H1 (cell line): ENCODE data around the gene CHN2. TPM values are rescaled to one million over a fixed set of nuclear protein-coding genes. Genes with fewer than 3 reads are reported as not detected.

ENCODE experiments used
- CTCF ChIA-PET: fragments of 300-600 bp; sonication (Branson Sonifier 250); formaldehyde crosslinking; loops from one replicate; lab custom pipeline; 2021; ENCODE audit not compliant: partially characterized antibody; lab: Charles Lee
- POLR2A ChIA-PET: fragments of 300-600 bp; sonication (Branson Sonifier 250); formaldehyde crosslinking; loops from one replicate; lab custom pipeline; 2021; ENCODE audit warnings: inconsistent platforms; ENCODE audit not compliant: partially characterized antibody; lab: Charles Lee
- DNase-seq, 2 experiments: peaks; one replicate each; pipeline versions ENCODE4 v3.0.0 to v3.0.0-alpha.2; 2010 to 2022; ENCODE audit warnings: low spot score in 2 of 2, low read depth in 1 of 2, mixed read lengths in 1 of 2
- FAIRE-seq: peaks from 2 replicates; lab custom pipeline; 2011; peaks lifted over from hg19 to GRCh38; lab: Jason Lieb, UNC
- H2AFZ ChIP-seq: 2 replicates; pipeline ENCODE4 v1.8.1; 2012; ENCODE audit warnings: low read length, inconsistent platforms
- H2AK5ac ChIP-seq: 2 replicates; pipeline ENCODE4 v1.6.1; 2013; ENCODE audit warnings: low read depth, low read length
- H2BK120ac ChIP-seq: replicated peaks from 2 replicates; pipeline ENCODE3; 2013; ENCODE audit warnings: low read depth, low read length, inconsistent platforms
- H2BK12ac ChIP-seq: 2 replicates; pipeline ENCODE4 v1.6.1; 2013; ENCODE audit warnings: low read depth, low read length
- H2BK15ac ChIP-seq: 2 replicates; pipeline ENCODE4 v1.6.1; 2013; ENCODE audit warnings: low read length
- H2BK20ac ChIP-seq: 2 replicates; pipeline ENCODE4 v1.6.1; 2013; ENCODE audit warnings: low read length
- H2BK5ac ChIP-seq: 2 replicates; pipeline ENCODE4 v1.6.1; 2013; ENCODE audit warnings: low read depth, low read length
- H3K14ac ChIP-seq: 2 replicates; pipeline ENCODE4 v1.6.1; 2013; ENCODE audit warnings: inconsistent platforms; ENCODE audit not compliant: insufficient read length
- H3K18ac ChIP-seq: 2 replicates; pipeline ENCODE4 v1.6.1; 2013; ENCODE audit warnings: low read length; ENCODE audit errors: extremely low read depth
- H3K23ac ChIP-seq: 2 replicates; pipeline ENCODE4 v1.6.1; 2013; ENCODE audit warnings: inconsistent platforms; ENCODE audit not compliant: insufficient read length
- H3K23me2 ChIP-seq: 2 replicates; pipeline ENCODE4 v1.6.1; 2013; ENCODE audit warnings: low read depth, low read length
- H3K27ac ChIP-seq: 2 replicates; pipeline ENCODE4 v1.6.1; 2011; ENCODE audit warnings: low read depth, low read length, inconsistent platforms
- H3K27me3 ChIP-seq, 4 experiments: replicated peaks in 1 of 4; 1 replicate in 1 of 4; 2 replicates in 3 of 4; pipeline versions ENCODE4 v1.6.1 to v1.8.1; 2011 to 2013; ENCODE audit warnings: low read length in 3 of 4, mild to moderate bottlenecking in 3 of 4, inconsistent platforms in 2 of 4, mixed read lengths in 2 of 4, moderate library complexity in 1 of 4; ENCODE audit not compliant: control insufficient read depth in 3 of 4, insufficient read depth in 3 of 4; ENCODE audit errors: extremely low read depth in 1 of 4
- H3K36me3 ChIP-seq, 4 experiments: 2 replicates each; pipeline versions ENCODE4 v1.6.1 to v1.8.1; 2011 to 2013; ENCODE audit warnings: mild to moderate bottlenecking in 4 of 4, low read length in 3 of 4, moderate library complexity in 2 of 4, control low read depth in 1 of 4, inconsistent platforms in 1 of 4; ENCODE audit not compliant: insufficient read depth in 4 of 4, control insufficient read depth in 2 of 4
- H3K4ac ChIP-seq: replicated peaks from 2 replicates; pipeline ENCODE3; 2013; ENCODE audit warnings: low read length, low read depth, mixed read lengths, inconsistent platforms; ENCODE audit not compliant: insufficient read length
- H3K4me1 ChIP-seq, 4 experiments: replicated peaks in 1 of 4; 1 replicate in 1 of 4; 2 replicates in 3 of 4; pipeline versions ENCODE4 v1.6.1 to v1.8.1; 2011 to 2013; ENCODE audit warnings: low read length in 3 of 4, inconsistent platforms in 2 of 4, mixed read lengths in 1 of 4; ENCODE audit not compliant: insufficient read depth in 4 of 4, control insufficient read depth in 3 of 4
- H3K4me2 ChIP-seq, 2 experiments: 2 replicates each; pipeline versions ENCODE4 v1.6.1 to v1.8.1; 2011 to 2013; ENCODE audit warnings: low read depth in 2 of 2, low read length in 2 of 2, control low read depth in 1 of 2, inconsistent platforms in 1 of 2, mild to moderate bottlenecking in 1 of 2; ENCODE audit not compliant: insufficient read depth in 1 of 2
- H3K4me3 ChIP-seq, 4 experiments: fragments of 200-600, 300-600 bp in 1 of 4; sonication (generic), shearing (Covaris generic), sonication (Bioruptor Twin) in 1 of 4; 2 replicates each; pipeline versions ENCODE4 v1.5.1 to v1.8.1; 2011 to 2016; ENCODE audit warnings: low read length in 4 of 4, low read depth in 3 of 4, control low read depth in 2 of 4, inconsistent platforms in 2 of 4, mild to moderate bottlenecking in 2 of 4, mixed read lengths in 1 of 4, moderate library complexity in 1 of 4; ENCODE audit not compliant: insufficient read depth in 2 of 4; ENCODE audit errors: extremely low read depth in 1 of 4
- H3K56ac ChIP-seq: replicated peaks from 2 replicates; pipeline ENCODE3; 2013; ENCODE audit warnings: low read depth, mild to moderate bottlenecking, mixed read lengths, low read length, inconsistent platforms; ENCODE audit not compliant: insufficient read length
- H3K79me1 ChIP-seq: 2 replicates; pipeline ENCODE4 v1.6.1; 2013; ENCODE audit warnings: low read depth, low read length, control low read depth
- H3K79me2 ChIP-seq, 2 experiments: 2 replicates each; pipeline versions ENCODE4 v1.6.1 to v1.8.1; 2012 to 2013; ENCODE audit warnings: low read length in 2 of 2, mild to moderate bottlenecking in 2 of 2, inconsistent platforms in 1 of 2; ENCODE audit not compliant: insufficient read depth in 2 of 2, control insufficient read depth in 1 of 2
- H3K9ac ChIP-seq, 4 experiments: replicated peaks in 1 of 4; 1 replicate in 1 of 4; 2 replicates in 3 of 4; pipeline versions ENCODE4 v1.6.1 to v1.8.1; 2011 to 2013; ENCODE audit warnings: low read depth in 3 of 4, low read length in 3 of 4, control low read depth in 2 of 4, mild to moderate bottlenecking in 2 of 4, moderate library complexity in 2 of 4, inconsistent platforms in 1 of 4; ENCODE audit errors: extremely low read depth in 1 of 4
- H3K9me3 ChIP-seq, 2 experiments: 2 replicates each; pipeline versions ENCODE4 v1.6.1 to v1.8.1; 2012 to 2013; ENCODE audit warnings: mild to moderate bottlenecking in 2 of 2, moderate library complexity in 2 of 2, control low read depth in 1 of 2, inconsistent platforms in 1 of 2, low read depth in 1 of 2, low read length in 1 of 2, mixed read lengths in 1 of 2; ENCODE audit not compliant: insufficient read depth in 2 of 2
- H4K20me1 ChIP-seq, 2 experiments: replicated peaks in 1 of 2; 2 replicates each; pipeline versions ENCODE3 to v1.8.1; 2011 to 2013; ENCODE audit warnings: inconsistent platforms in 2 of 2, low read length in 2 of 2, mild to moderate bottlenecking in 1 of 2; ENCODE audit not compliant: insufficient read depth in 2 of 2, control insufficient read depth in 1 of 2
- H4K5ac ChIP-seq: 2 replicates; pipeline ENCODE4 v1.6.1; 2013; ENCODE audit warnings: low read length, low read depth, mixed read lengths, inconsistent platforms; ENCODE audit not compliant: insufficient read length
- H4K8ac ChIP-seq: 2 replicates; pipeline ENCODE4 v1.8.0; 2013; ENCODE audit warnings: mild to moderate bottlenecking, moderate library complexity, low read length, inconsistent platforms; ENCODE audit not compliant: insufficient read depth; ENCODE audit errors: extremely low read depth
- H4K91ac ChIP-seq: replicated peaks from 2 replicates; pipeline ENCODE3; 2013; ENCODE audit warnings: low read length, mixed read lengths, inconsistent platforms; ENCODE audit not compliant: insufficient read length
- ATF2 ChIP-seq: IDR thresholded peaks from 2 replicates; pipeline ENCODE4 v1.6.1; 2012; ENCODE audit warnings: low read length, inconsistent platforms
- BACH1 ChIP-seq: IDR thresholded peaks from 2 replicates; pipeline ENCODE4 v1.6.1; 2012; ENCODE audit warnings: low read length, improper control_type of control experiment
- HDAC2 ChIP-seq, 2 experiments: fragments of 300-600 bp in 1 of 2; sonication (generic) in 1 of 2; IDR thresholded peaks; 2 replicates each; pipeline ENCODE4 v1.6.1; 2011 to 2012; ENCODE audit warnings: low read depth in 2 of 2, low read length in 2 of 2, mild to moderate bottlenecking in 2 of 2, moderate library complexity in 2 of 2, borderline replicate concordance in 1 of 2, inconsistent platforms in 1 of 2
- MAFK ChIP-seq: IDR thresholded peaks from 2 replicates; pipeline ENCODE4 v1.6.1; 2012; ENCODE audit warnings: low read depth, mild to moderate bottlenecking, improper control_type of control experiment, low read length
- NANOG ChIP-seq: IDR thresholded peaks from 2 replicates; pipeline ENCODE4 v1.6.1; 2011; ENCODE audit warnings: low read length, low read depth, mild to moderate bottlenecking, inconsistent platforms; ENCODE audit not compliant: insufficient read depth, poor library complexity, severe bottlenecking
- POU5F1 ChIP-seq: IDR thresholded peaks from 2 replicates; pipeline ENCODE4 v1.6.1; 2011; ENCODE audit warnings: low read depth, mild to moderate bottlenecking, low read length, moderate library complexity
- SP4 ChIP-seq: IDR thresholded peaks from 2 replicates; pipeline ENCODE4 v1.6.1; 2012; ENCODE audit warnings: low read length, inconsistent platforms
- TAF7 ChIP-seq: optimal IDR thresholded peaks from 2 replicates; pipeline ENCODE3; 2011; ENCODE audit warnings: low read depth, mild to moderate bottlenecking, inconsistent platforms, low read length, moderate library complexity, borderline replicate concordance
- WGBS, 2 experiments: shearing (Covaris generic) in 1 of 2; methylation state at CpG; one replicate each; pipeline versions ENCODE4 v1.1.6 to v1.1.7; 2013 to 2015; ENCODE audit warnings: low lambda C conversion rate in 2 of 2, mixed read lengths in 2 of 2, inconsistent platforms in 1 of 2, low coverage in 1 of 2, missing lambda C conversion rate in 1 of 2; ENCODE audit not compliant: insufficient replicate concordance in 2 of 2, insufficient coverage in 1 of 2, insufficient read length in 1 of 2; ENCODE audit errors: extremely low coverage in 1 of 2, missing lambda C conversion rate in 1 of 2; 5-methylcytosine and 5-hydroxymethylcytosine counted together
- polyA plus RNA-seq, 7 experiments: library from polyadenylated mRNA; depleted of rRNA in 3 of 7; stranded (reverse) in 5 of 7; unstranded in 2 of 7; fragments of >200 nt in 5 of 7; fragments of 200-250 nt in 2 of 7; gene quantifications; 1 replicate in 5 of 7; 2 replicates in 1 of 7; 4 replicates in 1 of 7; pipeline versions ENCODE4 v1.2.1 to v1.2.3, GENCODE V29; 2011 to 2013; ENCODE audit warnings: missing spikeins in 2 of 7, mixed read lengths in 2 of 7
- total RNA-seq: library from RNA; stranded (reverse); fragmentation: NEBNext Ultra II Directional; extraction: Animal tissue kit (Norgen Biotek cat#: 25700); gene quantifications from 2 replicates; pipeline ENCODE4 v1.2.1, GENCODE V29; 2021
- TF ChIP-seq, protein P1 (sequence below), 3 experiments: IDR thresholded peaks; 1 replicate in 2 of 3; 2 replicates in 1 of 3; pipeline versions ENCODE4 v1.5.1 to v1.6.1; 2011; ENCODE audit warnings: low read length in 3 of 3, mild to moderate bottlenecking in 3 of 3, inconsistent platforms in 2 of 3, low read depth in 1 of 3, moderate library complexity in 1 of 3; ENCODE audit not compliant: insufficient read depth in 1 of 3; ENCODE audit errors: control extremely low read depth in 1 of 3

CHN2 gene
- total and polyA plus RNA-seq, 2 of the 8 experiments (the other 6 are each of a cell fraction or from before 2014, with no cell fraction given), result 2.9 to 4.8 TPM

GRCh38 chr7:29258951-29259350, 64.4 kb downstream of the CHN2 start:
- Histone ChIP-seq H2BK20ac (no peak overlapping the region), H2BK5ac (no peak overlapping the region), H4K91ac (no peak overlapping the region), H3K27ac (no peak overlapping the region), H3K9ac (no peak overlapping the region), H2BK12ac (no peak overlapping the region), H3K9me3 (peaks cover 0 to 13% of the 10 kb centered on the region in 2 experiments; a peak in 1 of 4 replicates), H4K5ac (no peak overlapping the region), H3K4ac (no peak overlapping the region), H3K36me3 (peaks cover 0 to 5% (median 0%) of the 10 kb centered on the region in 4 experiments; a peak in 1 of 8 replicates), H3K4me1 (0 out of 7 replicates have a peak, but pooled peaks cover 0 to 2% (median 0%) of the 10 kb centered on the region in 4 experiments), H3K4me2 (no peak overlapping the region), H3K23ac (no peak overlapping the region), H2AFZ (no peak overlapping the region), H2BK120ac (no peak overlapping the region), H4K8ac (no peak overlapping the region), H3K18ac (no peak overlapping the region), H3K56ac (no peak overlapping the region), H3K4me3 (no peak overlapping the region), H3K79me2 (no peaks in the 10 kb centered on the region), H3K14ac (no peak overlapping the region), H3K79me1 (no peaks in the 10 kb centered on the region), H2BK15ac (no peak overlapping the region), H3K23me2 (no peaks in the 10 kb centered on the region), H2AK5ac (no peak overlapping the region), H4K20me1 (no peaks in the 10 kb centered on the region), H3K27me3 (no peaks in the 10 kb centered on the region)
- DNase-seq (no peak), FAIRE-seq (no peak)
- ChIA-PET CTCF (interaction anchor here (0.6 kb wide), 1 partner anchor 23 kb away, joined by 3 read pairs; no protein-coding TSS in a partner anchor), POLR2A (no interaction called here)
- WGBS, 2 experiments, result 93% methylated on average over 2 of the region's 3 CpGs; no CpG with 5 or more reads in 1 of the 2 experiments
- TF ChIP-seq SP4 (no peak), TAF7 (no peak), POU5F1 (no peak), BACH1 (no peak), HDAC2 (IDR thresholded peaks at IDR 0.05; ENCODE audit: borderline replicate concordance in 1 of 2, low read depth in 2 of 2, low read length in 2 of 2) (no peak), MAFK (no peak), NANOG (no peak), ATF2 (no peak)
- TF ChIP-seq, protein P1, sequence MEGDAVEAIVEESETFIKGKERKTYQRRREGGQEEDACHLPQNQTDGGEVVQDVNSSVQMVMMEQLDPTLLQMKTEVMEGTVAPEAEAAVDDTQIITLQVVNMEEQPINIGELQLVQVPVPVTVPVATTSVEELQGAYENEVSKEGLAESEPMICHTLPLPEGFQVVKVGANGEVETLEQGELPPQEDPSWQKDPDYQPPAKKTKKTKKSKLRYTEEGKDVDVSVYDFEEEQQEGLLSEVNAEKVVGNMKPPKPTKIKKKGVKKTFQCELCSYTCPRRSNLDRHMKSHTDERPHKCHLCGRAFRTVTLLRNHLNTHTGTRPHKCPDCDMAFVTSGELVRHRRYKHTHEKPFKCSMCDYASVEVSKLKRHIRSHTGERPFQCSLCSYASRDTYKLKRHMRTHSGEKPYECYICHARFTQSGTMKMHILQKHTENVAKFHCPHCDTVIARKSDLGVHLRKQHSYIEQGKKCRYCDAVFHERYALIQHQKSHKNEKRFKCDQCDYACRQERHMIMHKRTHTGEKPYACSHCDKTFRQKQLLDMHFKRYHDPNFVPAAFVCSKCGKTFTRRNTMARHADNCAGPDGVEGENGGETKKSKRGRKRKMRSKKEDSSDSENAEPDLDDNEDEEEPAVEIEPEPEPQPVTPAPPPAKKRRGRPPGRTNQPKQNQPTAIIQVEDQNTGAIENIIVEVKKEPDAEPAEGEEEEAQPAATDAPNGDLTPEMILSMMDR (IDR thresholded peaks at IDR 0.05; ENCODE audit: control extremely low read depth in 1 of 3, insufficient read depth in 1 of 3, low read depth in 1 of 3, low read length in 3 of 3), result no peak
